ENCODE results near the gene EXOC3L1.

DNA sequence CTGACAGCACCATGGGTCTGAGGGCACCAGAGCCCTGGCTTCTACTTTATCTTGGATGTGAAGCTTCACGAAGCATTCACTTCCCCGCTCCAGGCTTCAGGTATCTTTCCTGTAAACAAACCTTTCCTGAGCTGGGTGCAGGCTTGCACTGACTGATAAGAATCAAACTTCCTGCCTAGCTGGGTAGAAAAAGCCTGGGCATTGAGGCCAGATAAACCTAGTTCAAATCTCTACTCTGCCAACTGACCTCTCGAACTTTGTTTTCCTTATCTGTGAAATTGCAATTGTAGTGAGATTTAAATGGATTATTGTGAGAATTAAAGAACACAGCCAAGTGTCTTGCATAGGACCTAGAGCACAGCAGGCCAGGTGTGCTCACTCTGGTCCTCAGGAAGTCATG is 34.1 kb upstream of the EXOC3L1 start:
- TF ChIP-seq, protein P1, sequence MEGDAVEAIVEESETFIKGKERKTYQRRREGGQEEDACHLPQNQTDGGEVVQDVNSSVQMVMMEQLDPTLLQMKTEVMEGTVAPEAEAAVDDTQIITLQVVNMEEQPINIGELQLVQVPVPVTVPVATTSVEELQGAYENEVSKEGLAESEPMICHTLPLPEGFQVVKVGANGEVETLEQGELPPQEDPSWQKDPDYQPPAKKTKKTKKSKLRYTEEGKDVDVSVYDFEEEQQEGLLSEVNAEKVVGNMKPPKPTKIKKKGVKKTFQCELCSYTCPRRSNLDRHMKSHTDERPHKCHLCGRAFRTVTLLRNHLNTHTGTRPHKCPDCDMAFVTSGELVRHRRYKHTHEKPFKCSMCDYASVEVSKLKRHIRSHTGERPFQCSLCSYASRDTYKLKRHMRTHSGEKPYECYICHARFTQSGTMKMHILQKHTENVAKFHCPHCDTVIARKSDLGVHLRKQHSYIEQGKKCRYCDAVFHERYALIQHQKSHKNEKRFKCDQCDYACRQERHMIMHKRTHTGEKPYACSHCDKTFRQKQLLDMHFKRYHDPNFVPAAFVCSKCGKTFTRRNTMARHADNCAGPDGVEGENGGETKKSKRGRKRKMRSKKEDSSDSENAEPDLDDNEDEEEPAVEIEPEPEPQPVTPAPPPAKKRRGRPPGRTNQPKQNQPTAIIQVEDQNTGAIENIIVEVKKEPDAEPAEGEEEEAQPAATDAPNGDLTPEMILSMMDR (IDR thresholded peaks at IDR 0.05; ENCODE audit: low read depth, low read length): no peak
- no peak for TF ChIP-seq MYC (IDR thresholded peaks at IDR 0.05; ENCODE audit: low read depth, low read length)

Measured in NB4 (cell line).